ENCODE measurements around the gene TRAPPC1. TPM values are rescaled to one million over a fixed set of nuclear protein-coding genes. Genes with fewer than 3 reads are reported as not detected.

Gene TRAPPC1
- total RNA-seq, 4 donors from 2014 or later, result 36.3 to 68.8 (median 43.1) TPM

- TF ChIP-seq EP300 (IDR thresholded peaks at IDR 0.05) (no peak), POLR2A (IDR thresholded peaks at IDR 0.05; ENCODE audit: low read depth) (no peak), POLR2AphosphoS5 (IDR thresholded peaks at IDR 0.05) (no peak)
- TF ChIP-seq, protein P1, sequence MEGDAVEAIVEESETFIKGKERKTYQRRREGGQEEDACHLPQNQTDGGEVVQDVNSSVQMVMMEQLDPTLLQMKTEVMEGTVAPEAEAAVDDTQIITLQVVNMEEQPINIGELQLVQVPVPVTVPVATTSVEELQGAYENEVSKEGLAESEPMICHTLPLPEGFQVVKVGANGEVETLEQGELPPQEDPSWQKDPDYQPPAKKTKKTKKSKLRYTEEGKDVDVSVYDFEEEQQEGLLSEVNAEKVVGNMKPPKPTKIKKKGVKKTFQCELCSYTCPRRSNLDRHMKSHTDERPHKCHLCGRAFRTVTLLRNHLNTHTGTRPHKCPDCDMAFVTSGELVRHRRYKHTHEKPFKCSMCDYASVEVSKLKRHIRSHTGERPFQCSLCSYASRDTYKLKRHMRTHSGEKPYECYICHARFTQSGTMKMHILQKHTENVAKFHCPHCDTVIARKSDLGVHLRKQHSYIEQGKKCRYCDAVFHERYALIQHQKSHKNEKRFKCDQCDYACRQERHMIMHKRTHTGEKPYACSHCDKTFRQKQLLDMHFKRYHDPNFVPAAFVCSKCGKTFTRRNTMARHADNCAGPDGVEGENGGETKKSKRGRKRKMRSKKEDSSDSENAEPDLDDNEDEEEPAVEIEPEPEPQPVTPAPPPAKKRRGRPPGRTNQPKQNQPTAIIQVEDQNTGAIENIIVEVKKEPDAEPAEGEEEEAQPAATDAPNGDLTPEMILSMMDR (IDR thresholded peaks at IDR 0.05), result no peak
- no peaks in the 10 kb centered on the region for H3K27me3 ChIP-seq
- H3K27ac ChIP-seq (replicated peaks in 1 of 4), result no peak overlapping the region
- no peaks in the 10 kb centered on the region for H3K4me1 ChIP-seq
- no peaks in the 10 kb centered on the region for H3K9me3 ChIP-seq
- H3K4me3 ChIP-seq, result no peak overlapping the region
- WGBS, result 95% methylated on average over 9 of the region's 9 CpGs
- intact Hi-C loops (cut with DNase I), result no loop called here
- peaks cover 69 to 95% (median 89%) of the 10 kb centered on the region in 4 donors for H3K36me3 ChIP-seq
- DNase-seq (ENCODE audit: extremely low spot score), result no peak
Observed at GRCh38 chr17:7944326-7944725, 12.6 kb upstream of the TRAPPC1 start.

DNA sequence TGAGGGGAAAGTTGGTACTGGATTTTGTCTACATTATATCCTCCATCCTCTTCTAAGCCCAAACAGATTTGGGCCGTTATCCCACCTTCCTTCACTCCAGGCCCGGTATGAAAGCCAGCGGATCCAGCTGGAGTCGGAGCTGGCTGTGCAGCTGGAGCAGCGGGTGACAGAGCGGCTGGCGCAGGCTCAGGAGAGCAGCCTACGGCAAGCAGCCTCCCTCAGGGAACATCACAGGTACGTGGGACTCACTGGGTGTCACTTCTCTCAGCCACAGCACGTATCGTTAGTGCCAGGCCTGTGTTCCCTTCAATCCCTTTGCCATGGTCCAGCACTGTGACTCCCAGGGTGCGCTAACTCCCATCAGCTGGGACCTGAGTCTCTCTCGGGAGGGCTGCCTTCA, 11.5 kb upstream of the TRAPPC1 start:
- H3K4me3 ChIP-seq, result no peak overlapping the region
- intact Hi-C loops (cut with DNase I), result no loop called here
- 90% methylated on average over 12 of the region's 13 CpGs for WGBS
- TF ChIP-seq, protein P1 (IDR thresholded peaks at IDR 0.05), result no peak
- TF ChIP-seq POLR2AphosphoS5 (IDR thresholded peaks at IDR 0.05) (no peak), POLR2A (IDR thresholded peaks at IDR 0.05; ENCODE audit: low read depth) (no peak), EP300 (IDR thresholded peaks at IDR 0.05) (no peak)
- no peaks in the 10 kb centered on the region for H3K4me1 ChIP-seq
- DNase-seq (ENCODE audit: extremely low spot score), result no peak
- H3K27ac ChIP-seq (replicated peaks in 1 of 4), result no peak overlapping the region
- H3K9me3 ChIP-seq, result no peaks in the 10 kb centered on the region
- H3K36me3 ChIP-seq, result peaks cover 67 to 95% (median 88%) of the 10 kb centered on the region in 4 donors
- H3K27me3 ChIP-seq, result no peaks in the 10 kb centered on the region

DNA sequence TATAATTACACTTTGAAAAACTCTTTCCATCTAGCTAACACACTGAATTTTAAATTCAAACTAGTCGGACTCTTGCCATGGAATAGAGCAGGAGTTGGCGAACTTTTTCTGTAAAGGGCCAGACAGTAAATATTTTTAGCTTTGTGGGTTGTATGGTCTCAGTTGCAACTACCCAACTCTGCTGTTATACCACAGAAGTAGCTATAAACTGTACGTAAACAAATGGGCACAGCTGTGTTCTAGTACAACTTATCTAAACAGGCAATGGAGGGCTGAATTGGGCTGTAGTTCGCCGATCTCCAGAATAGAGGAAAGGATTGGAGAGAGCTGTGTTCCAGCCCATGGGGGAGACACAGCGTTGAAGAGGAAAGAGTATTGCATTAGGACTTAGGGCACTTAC, 9.0 kb upstream of the TRAPPC1 start:
- 95% methylated on average over 6 of the region's 6 CpGs for WGBS

GRCh38 chr17:7940034-7940433, 8.3 kb upstream of the TRAPPC1 start:
- intact Hi-C loops (cut with DNase I), result no loop called here
- H3K36me3 ChIP-seq, result peaks cover 62 to 93% (median 85%) of the 10 kb centered on the region in 4 donors
- TF ChIP-seq POLR2A (IDR thresholded peaks at IDR 0.05; ENCODE audit: low read depth) (no peak), EP300 (IDR thresholded peaks at IDR 0.05) (no peak), POLR2AphosphoS5 (IDR thresholded peaks at IDR 0.05) (no peak)
- TF ChIP-seq, protein P1 (IDR thresholded peaks at IDR 0.05), result no peak
- H3K27ac ChIP-seq (replicated peaks in 1 of 4), result no peak overlapping the region
- WGBS, result 97% methylated on average over 4 of the region's 4 CpGs
- H3K9me3 ChIP-seq, result no peaks in the 10 kb centered on the region
- H3K4me3 ChIP-seq, result no peak overlapping the region
- H3K27me3 ChIP-seq, result no peaks in the 10 kb centered on the region
- H3K4me1 ChIP-seq, result peaks cover 0 to 5% (median 4%) of the 10 kb centered on the region in 4 donors
- DNase-seq (ENCODE audit: extremely low spot score), result no peak

More for the DNA sequence above, 9.0 kb upstream of the TRAPPC1 start:
- Histone ChIP-seq H3K4me3 (no peak overlapping the region), H3K27ac (replicated peaks in 1 of 4) (no peak overlapping the region), H3K27me3 (no peaks in the 10 kb centered on the region), H3K9me3 (no peaks in the 10 kb centered on the region), H3K4me1 (no peaks in the 10 kb centered on the region), H3K36me3 (peaks cover 67 to 93% (median 86%) of the 10 kb centered on the region in 4 donors)
- TF ChIP-seq POLR2A (IDR thresholded peaks at IDR 0.05; ENCODE audit: low read depth) (no peak), POLR2AphosphoS5 (IDR thresholded peaks at IDR 0.05) (no peak), EP300 (IDR thresholded peaks at IDR 0.05) (no peak)
- TF ChIP-seq, protein P1 (IDR thresholded peaks at IDR 0.05), result no peak
- no peak for DNase-seq (ENCODE audit: extremely low spot score)
- intact Hi-C loops (cut with DNase I), result no loop called here

DNA sequence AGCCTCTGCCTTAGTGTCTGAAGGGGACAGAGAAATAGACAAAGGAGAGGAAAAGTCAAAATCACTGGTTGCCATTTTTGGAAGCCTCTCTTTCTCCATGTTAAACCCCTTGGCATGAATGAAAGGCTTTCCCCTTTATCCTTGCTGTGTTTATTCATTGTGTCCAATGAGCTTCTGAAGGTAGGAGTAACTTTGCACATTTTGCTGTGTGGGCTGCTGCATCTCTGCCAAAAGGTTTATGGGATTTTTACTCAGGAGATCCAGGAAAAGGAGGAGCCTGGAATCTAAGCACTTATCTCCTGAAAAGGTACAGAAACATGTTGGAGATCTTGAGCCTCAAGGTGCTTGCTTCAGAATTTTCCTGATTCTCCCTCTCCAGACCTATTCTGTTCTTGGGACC, 4.1 kb upstream of the TRAPPC1 start:
- Histone ChIP-seq H3K9me3 (no peaks in the 10 kb centered on the region), H3K27ac (replicated peaks in 1 of 4) (no peak overlapping the region), H3K36me3 (peaks cover 32 to 61% (median 54%) of the 10 kb centered on the region in 4 donors), H3K4me1 (peaks cover 23 to 36% (median 35%) of the 10 kb centered on the region in 4 donors), H3K27me3 (no peaks in the 10 kb centered on the region), H3K4me3 (no peak overlapping the region)
- DNase-seq (ENCODE audit: extremely low spot score), result no peak
- intact Hi-C loops (cut with DNase I), result no loop called here
- no peak for TF ChIP-seq POLR2AphosphoS5 (IDR thresholded peaks at IDR 0.05)
- TF ChIP-seq POLR2A (IDR thresholded peaks at IDR 0.05; ENCODE audit: low read depth), result no peak
- no peak for TF ChIP-seq EP300 (IDR thresholded peaks at IDR 0.05)
- TF ChIP-seq, protein P1 (IDR thresholded peaks at IDR 0.05), result no peak
